CD1c-positive myeloid dendritic cell (primary cell): ENCODE data around the gene ARHGAP6.

Experiments used
- DNase-seq: peaks from one replicate; pipeline ENCODE4 v3.0.0-alpha.2; 2016; ENCODE audit errors: extremely low spot score

Gene ARHGAP6

DNA sequence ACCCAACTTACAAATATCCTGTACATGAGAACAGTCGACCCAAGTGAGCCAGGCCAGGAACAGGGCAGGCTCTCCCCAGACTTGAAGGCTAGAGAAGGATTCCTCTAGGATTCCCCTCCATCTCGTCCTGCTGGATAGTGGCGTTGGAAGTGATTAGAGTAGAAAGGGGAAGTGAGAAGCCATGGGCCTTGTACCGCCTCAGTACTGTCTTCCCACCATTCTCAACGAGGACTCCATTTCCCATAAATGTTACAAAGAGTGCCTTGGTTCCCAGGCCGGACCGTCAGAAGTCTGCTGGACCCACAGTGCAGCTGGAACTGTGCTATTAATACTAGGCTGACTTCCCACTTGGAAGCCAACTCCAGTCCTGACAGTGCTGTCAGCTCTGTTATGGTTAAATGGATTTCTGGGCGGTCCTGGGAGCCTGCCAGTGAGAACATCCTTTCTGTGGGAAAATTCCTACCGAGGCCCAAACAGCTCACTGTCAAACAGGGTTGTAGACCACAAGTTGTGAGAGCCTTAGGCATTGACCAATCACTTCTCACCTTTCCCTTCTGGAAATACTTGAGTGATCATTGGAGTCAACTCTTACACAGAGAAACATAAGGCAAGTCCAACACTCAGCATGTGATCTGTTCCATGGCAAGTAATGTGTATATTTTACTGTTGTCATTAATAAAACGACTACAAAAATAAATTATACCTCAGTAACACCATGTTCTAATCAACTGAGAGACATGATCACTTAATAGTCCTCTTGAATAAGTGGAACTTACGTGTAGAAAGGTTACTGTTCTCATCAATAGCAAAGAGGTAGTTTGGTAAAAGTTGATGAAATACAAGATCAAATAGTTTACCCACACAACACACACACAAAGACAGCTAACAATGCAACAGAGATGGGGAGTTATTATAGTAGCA, 314.1 kb downstream of the ARHGAP6 start:
- DNase-seq = peak; percentile 56

DNA sequence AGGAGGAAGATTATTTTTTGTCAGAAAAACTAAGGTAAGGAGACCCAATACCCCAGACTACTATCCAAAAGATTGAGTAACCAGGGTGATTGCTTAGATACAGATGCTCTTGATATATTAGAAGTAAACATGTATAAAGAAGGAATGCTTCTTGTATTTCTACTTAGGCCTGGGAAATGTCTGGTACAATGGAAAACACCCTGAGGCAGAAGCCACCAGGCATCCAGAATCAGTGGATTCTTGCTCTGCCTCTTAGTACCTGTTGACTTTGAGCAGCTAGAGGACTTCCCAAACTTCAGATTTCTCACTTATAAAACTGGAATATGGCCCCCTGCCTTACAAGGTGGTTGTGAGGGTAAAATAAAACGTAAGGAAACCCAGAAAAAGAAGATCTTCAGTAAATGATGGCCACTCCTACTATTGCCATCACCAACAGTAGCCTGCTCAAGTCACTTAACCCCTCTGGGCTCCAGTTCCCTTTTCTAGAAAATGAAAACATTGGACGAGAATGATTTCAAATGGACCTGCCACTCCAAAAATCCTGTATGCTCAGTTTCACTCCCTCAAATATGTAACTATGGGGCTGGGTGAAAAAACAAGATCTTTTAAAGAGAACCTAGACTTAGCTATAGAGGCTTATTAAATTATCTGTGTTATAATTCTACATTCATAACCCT, 315.9 kb downstream of the ARHGAP6 start:
- peak; percentile 66 for DNase-seq

DNA sequence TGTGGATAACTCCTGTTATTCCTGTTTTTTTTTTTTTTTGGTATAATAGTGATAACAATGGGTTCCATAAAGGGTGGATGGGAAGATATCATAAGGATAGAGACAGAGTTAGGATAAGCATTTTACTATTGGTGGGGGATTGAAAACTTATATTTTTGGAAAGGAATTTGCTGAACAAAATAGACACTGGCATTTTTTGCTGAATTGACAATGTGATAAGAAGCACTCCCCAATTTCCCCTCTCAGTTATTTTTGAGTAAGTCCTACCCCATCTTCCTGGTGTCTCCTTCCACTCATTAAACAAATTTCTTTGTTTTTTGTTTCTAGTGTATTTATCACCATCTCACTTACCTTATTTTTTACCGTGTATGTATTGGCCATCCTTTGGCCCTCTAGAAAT, 316.7 kb downstream of the ARHGAP6 start:
- no peak for DNase-seq

GRCh38 chrX:11347300-11347699, 318.4 kb downstream of the ARHGAP6 start:
- no peak for DNase-seq

DNA sequence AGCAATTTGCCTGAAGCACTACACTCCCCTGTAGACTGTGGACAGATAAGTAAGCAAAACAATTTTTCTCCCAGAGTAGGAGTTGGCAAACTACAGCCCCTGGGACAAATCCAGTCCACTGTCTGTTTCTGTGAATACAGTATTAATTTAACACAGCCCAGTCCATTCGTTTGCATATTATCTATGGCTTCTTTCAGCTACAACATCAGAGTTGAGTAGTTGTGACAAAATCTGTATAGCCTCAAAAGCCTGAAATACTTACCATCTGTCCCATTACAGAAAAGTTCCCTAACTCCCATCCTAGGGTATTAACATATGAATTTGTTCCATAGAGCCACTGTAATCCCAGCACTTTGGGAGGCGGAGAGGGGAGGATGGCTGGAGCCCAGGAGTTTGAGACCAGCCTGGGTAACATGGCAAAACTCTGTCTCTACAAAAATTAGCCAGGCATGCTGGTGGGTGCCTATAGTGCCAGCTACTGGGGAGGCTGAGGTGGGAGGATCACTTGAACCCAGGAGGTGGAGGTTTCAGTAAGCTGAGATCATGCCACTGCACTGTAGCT, 319.5 kb downstream of the ARHGAP6 start:
- DNase-seq = no peak

- DNase-seq = peak; percentile 20
Measured at GRCh38 chrX:11342673-11343072, 323.0 kb downstream of the ARHGAP6 start.

DNA sequence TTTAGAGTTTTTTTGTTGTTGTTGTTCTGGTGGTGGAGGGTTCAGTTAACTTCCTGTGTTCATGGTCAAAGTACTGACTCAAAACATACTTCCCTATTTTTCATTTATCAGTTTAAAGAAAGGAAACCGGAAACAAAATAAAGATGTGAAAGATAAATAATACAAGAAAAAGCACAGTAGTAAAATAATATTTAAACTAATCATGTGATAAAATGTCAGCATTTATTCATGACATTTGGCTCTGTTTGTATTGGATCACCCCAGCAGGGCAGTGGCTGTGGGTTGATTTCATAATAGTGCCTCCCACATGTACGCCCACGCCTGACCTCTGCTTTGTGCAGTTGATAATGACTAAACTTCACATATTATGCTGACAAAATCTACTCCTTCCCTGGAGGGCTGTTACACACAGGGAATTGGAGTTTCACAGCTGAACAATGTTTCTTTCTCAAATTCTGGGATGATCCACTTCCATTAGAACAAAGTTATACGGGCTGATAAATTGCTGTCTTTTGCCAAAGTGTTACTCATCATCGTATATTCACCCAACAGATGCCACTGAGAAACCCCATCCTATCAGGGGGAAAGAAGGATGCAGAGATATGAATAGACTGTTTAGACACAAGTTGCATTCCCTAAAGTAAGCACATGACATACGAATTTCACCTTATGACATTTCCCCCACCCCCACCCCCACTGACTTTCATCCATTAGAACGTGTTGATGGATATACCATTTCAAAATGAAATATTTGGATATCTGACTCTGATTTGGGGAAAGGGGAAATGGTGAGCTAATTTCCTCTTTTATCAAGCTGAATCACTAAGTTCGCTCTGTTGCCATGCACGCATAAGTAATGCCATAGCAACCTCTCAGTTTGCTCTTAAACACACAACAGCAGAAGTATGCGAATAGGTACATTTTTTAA, 324.2 kb downstream of the ARHGAP6 start:
- DNase-seq = peak; percentile 90

DNA sequence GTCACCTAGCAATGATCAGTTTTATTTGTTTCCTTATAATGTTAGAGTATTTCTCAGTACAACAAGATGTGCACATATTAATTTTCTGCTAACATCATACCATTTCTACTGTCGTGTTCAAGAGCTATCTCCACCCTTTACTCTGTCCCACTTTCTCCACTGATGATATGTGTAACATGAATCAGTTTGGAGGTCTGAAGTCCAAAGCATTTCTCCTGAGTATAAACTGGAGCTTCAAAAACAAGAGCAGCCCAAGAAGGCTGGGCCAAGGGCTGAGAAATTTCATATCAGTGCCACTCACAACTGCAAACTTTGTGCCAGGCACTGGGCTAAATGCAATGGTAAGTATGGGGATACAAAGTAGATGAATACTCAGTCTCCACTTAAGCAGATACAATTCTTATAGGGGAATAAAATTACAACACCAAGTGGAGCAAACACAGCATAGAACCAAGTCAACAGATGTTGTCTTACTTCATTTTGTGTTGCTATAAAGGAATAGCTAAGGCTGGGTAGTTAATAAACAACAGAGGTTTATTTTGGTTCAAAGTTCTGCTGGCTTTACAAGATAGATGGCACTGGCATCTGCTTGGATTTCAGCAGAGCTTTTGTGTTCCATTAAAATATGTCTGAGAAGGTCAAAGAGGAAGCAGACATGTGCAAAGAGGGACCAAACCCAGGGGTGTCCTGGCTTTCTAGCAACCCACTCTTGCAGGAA, 328.3 kb downstream of the ARHGAP6 start:
- no peak for DNase-seq

GRCh38 chrX:11336201-11336600, 329.5 kb downstream of the ARHGAP6 start:
- no peak for DNase-seq

- no peak for DNase-seq
Measured at GRCh38 chrX:11334165-11334564, 331.6 kb downstream of the ARHGAP6 start.

GRCh38 chrX:11331788-11332187, 333.9 kb downstream of the ARHGAP6 start:
- no peak for DNase-seq

- DNase-seq = peak; percentile 2
Measured at GRCh38 chrX:11329021-11329420, 336.7 kb downstream of the ARHGAP6 start.

DNA sequence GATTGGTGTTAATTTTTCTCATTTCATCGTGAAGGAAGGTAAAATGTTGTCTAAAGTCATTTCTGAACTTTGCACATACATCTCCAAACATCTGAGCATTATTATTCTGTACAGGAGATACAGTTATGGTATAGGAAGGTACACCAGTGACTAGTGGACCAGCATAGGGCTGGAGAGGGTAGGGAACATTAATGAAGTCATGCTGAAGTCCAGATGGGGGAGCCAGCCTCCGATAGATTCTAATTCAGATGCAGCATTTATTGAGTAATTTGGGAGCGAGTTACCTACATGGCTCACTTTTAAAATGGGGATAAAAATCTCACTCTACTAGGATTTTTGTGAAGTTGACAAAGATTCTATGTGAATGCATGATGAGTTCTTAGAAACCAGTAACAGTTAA, 337.6 kb downstream of the ARHGAP6 start:
- DNase-seq = no peak

GRCh38 chrX:11321986-11322385, 343.7 kb downstream of the ARHGAP6 start:
- DNase-seq = no peak

- no peak for DNase-seq
Measured at GRCh38 chrX:11319806-11320520, 345.8 kb downstream of the ARHGAP6 start.

DNA sequence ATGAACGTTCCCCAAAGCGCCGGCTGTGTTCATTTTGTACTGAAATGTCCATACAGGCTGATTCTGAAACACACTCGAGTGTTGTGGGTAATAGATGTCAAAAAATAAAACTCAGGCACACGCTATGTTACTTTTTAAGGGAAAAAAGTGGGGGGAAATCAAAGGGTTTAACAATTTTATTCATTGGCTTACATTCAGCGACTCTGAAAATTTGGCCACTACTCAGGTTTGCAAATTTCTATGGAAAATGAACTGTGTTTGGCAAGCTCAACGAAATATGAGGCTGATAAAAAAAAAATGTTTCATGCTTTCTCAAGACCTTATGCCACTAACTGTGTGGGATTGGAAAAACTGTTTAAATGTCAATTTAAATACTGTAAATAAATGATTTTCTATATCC, 354.0 kb downstream of the ARHGAP6 start:
- no peak for DNase-seq

GRCh38 chrX:11309220-11309619, 356.5 kb downstream of the ARHGAP6 start:
- no peak for DNase-seq

GRCh38 chrX:11305641-11306040, 360.1 kb downstream of the ARHGAP6 start:
- DNase-seq = no peak

GRCh38 chrX:11304829-11305228, 360.9 kb downstream of the ARHGAP6 start:
- no peak for DNase-seq

GRCh38 chrX:11298600-11298999, 367.1 kb downstream of the ARHGAP6 start:
- DNase-seq = no peak
